IMR-90 (cell line): Measurements from ENCODE around the gene ARHGAP45. TPM values are rescaled to one million over a fixed set of nuclear protein-coding genes. Genes with fewer than 3 reads are reported as not detected.

Source experiments
- ATAC-seq: fragments of 200-7000 bp; cut with Tn5 transposase; 2 replicates; pipeline ENCODE4 v1.9.1; 2020; ENCODE audit warnings: low read depth, mild to moderate bottlenecking, moderate library complexity
- BruUV-seq: library from RNA; stranded (reverse); fragments of 400-500 nt; replicated peaks from 2 replicates; lab custom pipeline; 2021; lab: Mats Ljungman, UMichigan
- CTCF ChIA-PET: fragments of 300-600 bp; formaldehyde crosslinking; extraction: SDS; loops from one replicate; lab custom pipeline; 2021; ENCODE audit warnings: antibody characterized with exemption; lab: Yijun Ruan, JAX
- POLR2A ChIA-PET: fragments of 300-600 bp; sonication (Branson Sonifier 250); formaldehyde crosslinking; loops from one replicate; lab custom pipeline; 2022; ENCODE audit warnings: antibody characterized with exemption; ENCODE audit not compliant: unreplicated experiment; lab: Charles Lee
- DNase-seq: peaks from one replicate; pipeline ENCODE4 v3.0.0; 2013
- H2AFZ ChIP-seq: replicated peaks from 2 replicates; pipeline ENCODE3; 2013; ENCODE audit warnings: low read length, mild to moderate bottlenecking; ENCODE audit not compliant: poor library complexity
- H2AK5ac ChIP-seq: 2 replicates; pipeline ENCODE4 v1.6.1; 2013; ENCODE audit warnings: low read depth, low read length, inconsistent platforms
- H2AK9ac ChIP-seq: replicated peaks from 2 replicates; pipeline ENCODE3; 2013; ENCODE audit warnings: mild to moderate bottlenecking, low read depth, low read length, moderate library complexity; ENCODE audit not compliant: poor library complexity
- H2BK120ac ChIP-seq: 2 replicates; pipeline ENCODE4 v1.6.1; 2013; ENCODE audit warnings: low read depth, low read length, inconsistent platforms
- H2BK15ac ChIP-seq: 3 replicates; pipeline ENCODE4 v1.6.1; 2013; ENCODE audit warnings: low read depth, low read length, inconsistent platforms
- H2BK20ac ChIP-seq: 2 replicates; pipeline ENCODE4 v1.6.1; 2013; ENCODE audit warnings: low read depth, mild to moderate bottlenecking, inconsistent platforms, low read length, moderate library complexity
- H2BK5ac ChIP-seq: 2 replicates; pipeline ENCODE4 v1.6.1; 2013; ENCODE audit warnings: mild to moderate bottlenecking, low read depth, low read length, inconsistent platforms; ENCODE audit not compliant: poor library complexity, severe bottlenecking
- H3K14ac ChIP-seq: replicated peaks from 2 replicates; pipeline ENCODE4 v1.6.1; 2013; ENCODE audit warnings: low read depth, low read length, inconsistent platforms
- H3K18ac ChIP-seq: 2 replicates; pipeline ENCODE4 v1.6.1; 2013; ENCODE audit warnings: low read depth, low read length, control low read depth
- H3K23ac ChIP-seq: 2 replicates; pipeline ENCODE4 v1.6.1; 2013; ENCODE audit warnings: low read depth, low read length, inconsistent platforms
- H3K27ac ChIP-seq: 2 replicates; pipeline ENCODE4 v1.5.1; 2013; ENCODE audit warnings: mild to moderate bottlenecking, control low read depth, low read length; ENCODE audit not compliant: insufficient read depth
- H3K27me3 ChIP-seq: 2 replicates; pipeline ENCODE4 v1.6.1; 2013; ENCODE audit warnings: low read length; ENCODE audit not compliant: control insufficient read depth, insufficient read depth
- H3K36me3 ChIP-seq: 2 replicates; pipeline ENCODE4 v1.6.1; 2013; ENCODE audit warnings: low read length, mixed read lengths; ENCODE audit not compliant: control insufficient read depth, insufficient read depth
- H3K4ac ChIP-seq: 2 replicates; pipeline ENCODE4 v1.6.1; 2013; ENCODE audit warnings: low read depth, low read length, inconsistent platforms
- H3K4me1 ChIP-seq: 2 replicates; pipeline ENCODE4 v1.6.1; 2013; ENCODE audit warnings: low read length, mixed read lengths; ENCODE audit not compliant: control insufficient read depth, insufficient read depth
- H3K4me2 ChIP-seq: 2 replicates; pipeline ENCODE4 v1.6.1; 2013; ENCODE audit warnings: low read depth, mild to moderate bottlenecking, control low read depth, low read length, moderate library complexity
- H3K4me3 ChIP-seq: 2 replicates; pipeline ENCODE4 v1.5.1; 2013; ENCODE audit warnings: low read depth, mild to moderate bottlenecking, control low read depth, low read length, moderate library complexity; ENCODE audit not compliant: insufficient read depth
- H3K56ac ChIP-seq: 2 replicates; pipeline ENCODE4 v1.6.1; 2013; ENCODE audit warnings: low read length, inconsistent platforms; ENCODE audit not compliant: insufficient read depth; ENCODE audit errors: extremely low read depth
- H3K79me1 ChIP-seq, 2 experiments: 2 replicates each; pipeline ENCODE4 v1.6.1; 2013; ENCODE audit warnings: low read length in 2 of 2, inconsistent platforms in 1 of 2, low read depth in 1 of 2
- H3K9ac ChIP-seq: 2 replicates; pipeline ENCODE4 v1.6.1; 2013; ENCODE audit warnings: low read depth, low read length, control low read depth
- H3K9me1 ChIP-seq: 2 replicates; pipeline ENCODE4 v1.6.1; 2013; ENCODE audit warnings: low read length, inconsistent platforms; ENCODE audit not compliant: insufficient read depth
- H3K9me3 ChIP-seq: 2 replicates; pipeline ENCODE4 v1.6.1; 2013; ENCODE audit warnings: low read length; ENCODE audit not compliant: control insufficient read depth, insufficient read depth
- H4K20me1 ChIP-seq: 2 replicates; pipeline ENCODE4 v1.6.1; 2013; ENCODE audit warnings: low read length, inconsistent platforms; ENCODE audit not compliant: insufficient read depth
- H4K5ac ChIP-seq: 2 replicates; pipeline ENCODE4 v1.6.1; 2013; ENCODE audit warnings: mild to moderate bottlenecking, low read depth, low read length, control low read depth
- H4K8ac ChIP-seq, 2 experiments: 2 replicates each; pipeline ENCODE4 v1.6.1; 2013; ENCODE audit warnings: low read depth in 2 of 2, low read length in 2 of 2, control low read depth in 1 of 2, inconsistent platforms in 1 of 2
- H4K91ac ChIP-seq: 2 replicates; pipeline ENCODE4 v1.6.1; 2013; ENCODE audit warnings: low read depth, low read length, inconsistent platforms; ENCODE audit not compliant: insufficient read depth
- FOS ChIP-seq: fragments of 150-350 bp; IDR thresholded peaks from 2 replicates; pipeline ENCODE4 v1.6.1; 2016; ENCODE audit warnings: low read depth, low read length
- MAZ ChIP-seq: IDR thresholded peaks from 2 replicates; pipeline ENCODE4 v1.6.1; 2012; ENCODE audit warnings: low read depth, mild to moderate bottlenecking, low read length, improper control_type of control experiment, moderate library complexity, borderline replicate concordance
- MXI1 ChIP-seq: IDR thresholded peaks from 2 replicates; pipeline ENCODE4 v1.6.1; 2012; ENCODE audit warnings: low read depth, mild to moderate bottlenecking, low read length, moderate library complexity, borderline replicate concordance
- POLR2A ChIP-seq: IDR thresholded peaks from 2 replicates; pipeline ENCODE4 v1.6.1; 2012; ENCODE audit warnings: mild to moderate bottlenecking, low read depth, low read length
- RAD21 ChIP-seq: IDR thresholded peaks from 2 replicates; pipeline ENCODE4 v1.6.1; 2012; ENCODE audit warnings: low read length, improper control_type of control experiment
- RCOR1 ChIP-seq: IDR thresholded peaks from 2 replicates; pipeline ENCODE4 v1.6.1; 2012; ENCODE audit warnings: mild to moderate bottlenecking, low read length, improper control_type of control experiment; ENCODE audit not compliant: insufficient replicate concordance
- RFX5 ChIP-seq: IDR thresholded peaks from 2 replicates; pipeline ENCODE4 v1.8.0; 2012; ENCODE audit warnings: low read depth, mild to moderate bottlenecking, low read length, moderate library complexity
- SMC3 ChIP-seq: fragments of 150-350 bp; IDR thresholded peaks from 2 replicates; pipeline ENCODE4 v1.6.1; 2016; ENCODE audit warnings: low read depth, mild to moderate bottlenecking, antibody characterized with exemption, low read length, moderate library complexity
- WGBS, 2 experiments: methylation state at CpG; one replicate each; pipeline versions ENCODE4 v1.1.5 to v1.1.7; 2013; ENCODE audit warnings: missing lambda C conversion rate in 2 of 2; ENCODE audit not compliant: insufficient read length in 1 of 2; ENCODE audit errors: extremely low coverage in 2 of 2; 5-methylcytosine and 5-hydroxymethylcytosine counted together
- dilution Hi-C: fragments of 300-500 bp; cut with HindIII; formaldehyde crosslinking; loops from one replicate; pipeline ENCODE4 v1.14.3; 2018; ENCODE audit warnings: low sequenced_read_pairs; ENCODE audit not compliant: unreplicated experiment
- in situ Hi-C: fragments of 300-500 bp; cut with MboI; formaldehyde crosslinking; loops from 3 replicates; pipeline ENCODE4 v1.14.3; 2019; ENCODE audit warnings: low sequenced_read_pairs, inconsistent platforms, mixed read lengths
- intact Hi-C: fragments of 100-400 bp; cut with micrococcal nuclease; formaldehyde crosslinking; loops from 2 replicates; pipeline ENCODE4 v1.10.0; 2022
- polyA plus RNA-seq, 3 experiments: library from polyadenylated mRNA; depleted of rRNA; stranded (reverse); fragments of >200 nt; gene quantifications; 2 replicates each; pipeline ENCODE4 v1.2.3, GENCODE V29; 2012; ENCODE audit warnings: low replicate concordance in 1 of 3
- total RNA-seq: library from RNA; depleted of rRNA; stranded (reverse); fragments of >200 nt; gene quantifications from 2 replicates; pipeline ENCODE4 v1.2.3, GENCODE V29; 2012
- TF ChIP-seq, protein P1 (sequence below): fragments of 150-350 bp; IDR thresholded peaks from 2 replicates; pipeline ENCODE4 v1.6.1; 2017; ENCODE audit warnings: mild to moderate bottlenecking, antibody characterized with exemption, low read length, low read depth

ARHGAP45 gene
- total and polyA plus RNA-seq, 2 of the 4 experiments (the other 2 are of a cell fraction), result 1.3 to 1.7 TPM

DNA sequence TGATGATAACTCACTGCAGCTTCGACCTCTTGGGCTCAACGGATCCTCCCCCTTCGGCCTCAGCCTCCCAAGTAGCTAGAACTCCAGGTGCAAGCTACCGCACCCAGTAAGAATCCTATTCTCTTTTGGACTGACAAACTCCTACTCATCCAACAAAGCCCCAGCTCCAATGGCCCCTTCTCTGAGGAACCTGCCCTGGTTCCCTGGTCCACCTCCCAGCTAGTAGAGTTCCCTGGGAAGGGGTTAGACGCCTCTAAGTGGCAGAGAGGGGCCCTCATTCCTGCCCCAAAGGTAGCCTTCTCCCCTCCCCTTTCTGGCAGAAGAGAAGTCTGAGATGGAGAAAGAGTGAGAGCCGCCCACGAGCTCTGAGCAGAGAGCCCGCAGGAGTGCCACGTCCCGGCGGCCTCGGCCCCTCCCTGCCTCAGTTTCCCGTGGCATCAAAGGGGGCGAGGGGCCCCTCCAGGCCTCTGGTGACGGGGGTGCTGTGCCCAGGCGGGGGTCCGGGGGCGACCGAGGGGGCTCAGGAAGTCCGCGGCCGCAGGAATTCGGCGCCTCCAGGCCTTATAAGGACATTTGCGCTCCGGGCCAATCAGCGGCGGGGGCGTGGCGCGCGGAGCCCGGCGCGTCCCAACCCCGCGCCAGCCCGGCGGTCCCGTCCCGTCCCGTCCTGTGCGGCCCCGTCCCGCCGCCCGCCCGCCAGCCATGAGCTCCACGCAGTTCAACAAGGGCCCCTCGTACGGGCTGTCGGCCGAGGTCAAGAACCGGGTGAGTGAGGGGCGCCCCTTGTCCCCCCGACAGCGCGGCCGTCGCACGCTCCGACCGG is 40.8 kb upstream of the ARHGAP45 start, which contains the start of gene CNN2:
TSS of gene CNN2 (plus strand) at position 649 of the 823 bp plus-strand sequence. CDS start at position 703, 54 bp downstream.
- ChIA-PET CTCF (no interaction called here), POLR2A (interaction anchor here (0.6 to 1.5 kb wide), 5 partner anchors 7 to 111 kb away, joined by 3 to 10 read pairs (median 3); partner anchors contain the start of gene ABCA7)
- peak within 1 kb of the TSS; percentile 99 for H3K4ac ChIP-seq
- peak within 1 kb of the TSS; percentile 93 for H2AFZ ChIP-seq
- H3K4me1 ChIP-seq, result peaks cover 16% of the 10 kb centered on the region
- peak within 1 kb of the TSS; percentile 98 for H3K56ac ChIP-seq
- H3K27ac ChIP-seq, result peak within 1 kb of the TSS; percentile 100
- peak within 1 kb of the TSS; percentile 96 for H2BK20ac ChIP-seq
- peak; percentile 80 for ATAC-seq
- H3K9ac ChIP-seq, result peak within 1 kb of the TSS; percentile 98
- H2AK9ac ChIP-seq, result peak within 1 kb of the TSS; percentile 100
- H4K8ac ChIP-seq, result peak within 1 kb of the TSS; percentile 92 to 100
- H2BK5ac ChIP-seq, result peak within 1 kb of the TSS; percentile 98
- dilution Hi-C loops (no loop called here), intact Hi-C loops (loop anchor here (5.0 kb wide), 1 partner anchor 76 kb away; the partner anchor contains the start of gene GPX4), in situ Hi-C loops (no loop called here)
- peak within 1 kb of the TSS; percentile 100 for H4K5ac ChIP-seq
- peaks cover 8% of the 10 kb centered on the region; the same call in 1 of the 2 replicates for H3K9me1 ChIP-seq
- peaks cover 46% of the 10 kb centered on the region for H4K20me1 ChIP-seq
- H3K27me3 ChIP-seq, result no peaks in the 10 kb centered on the region
- no peaks in the 10 kb centered on the region for H3K9me3 ChIP-seq
- H4K91ac ChIP-seq, result peak within 1 kb of the TSS; percentile 99
- peak within 1 kb of the TSS; percentile 100 for H2BK15ac ChIP-seq
- peaks cover 0 to 19% of the 10 kb centered on the region in 2 experiments; a peak in 3 of 4 replicates for H3K79me1 ChIP-seq
- peak within 1 kb of the TSS; percentile 97 for H3K14ac ChIP-seq
- WGBS, 2 experiments, result 7% methylated on average over 29 of the region's 63 CpGs; no CpG with 5 or more reads in 1 of the 2 experiments
- no TSS peak for BruUV-seq
- peak within 1 kb of the TSS; percentile 98 for H3K18ac ChIP-seq
- H2BK120ac ChIP-seq, result peak within 1 kb of the TSS; percentile 99
- DNase-seq, result peak; percentile 67
- H2AK5ac ChIP-seq, result peak within 1 kb of the TSS; percentile 100
- H3K23ac ChIP-seq, result peak within 1 kb of the TSS; percentile 95
- H3K4me3 ChIP-seq, result peak within 1 kb of the TSS; percentile 93
- peak within 1 kb of the TSS; percentile 92 for H3K4me2 ChIP-seq
- peaks cover 19% of the 10 kb centered on the region for H3K36me3 ChIP-seq
- TF ChIP-seq RAD21, result no peak
- TF ChIP-seq, protein P1, sequence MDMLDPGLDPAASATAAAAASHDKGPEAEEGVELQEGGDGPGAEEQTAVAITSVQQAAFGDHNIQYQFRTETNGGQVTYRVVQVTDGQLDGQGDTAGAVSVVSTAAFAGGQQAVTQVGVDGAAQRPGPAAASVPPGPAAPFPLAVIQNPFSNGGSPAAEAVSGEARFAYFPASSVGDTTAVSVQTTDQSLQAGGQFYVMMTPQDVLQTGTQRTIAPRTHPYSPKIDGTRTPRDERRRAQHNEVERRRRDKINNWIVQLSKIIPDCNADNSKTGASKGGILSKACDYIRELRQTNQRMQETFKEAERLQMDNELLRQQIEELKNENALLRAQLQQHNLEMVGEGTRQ, result no peak
- TF ChIP-seq FOS, result no peak
- peak; percentile 76 for TF ChIP-seq POLR2A
- TF ChIP-seq MAZ, result peak; percentile 33; the same call in 1 of the 2 replicates
- no peak for TF ChIP-seq RFX5
- no peak for TF ChIP-seq SMC3
- peak; percentile 87 for TF ChIP-seq MXI1
- peak; percentile 39 for TF ChIP-seq RCOR1
